Measurements from ENCODE around the gene DNM2. TPM values are rescaled to one million over a fixed set of nuclear protein-coding genes. Genes with fewer than 3 reads are reported as not detected.
A peak's percentile ranks its signal among the peaks of the same experiment; 100 is the strongest.

Gene DNM2
- total and polyA plus RNA-seq, 9 of the 15 experiments (the other 6 are each of a cell fraction or from before 2014, with no cell fraction given): 2.2 to 161 (median 72.6) TPM

DNA sequence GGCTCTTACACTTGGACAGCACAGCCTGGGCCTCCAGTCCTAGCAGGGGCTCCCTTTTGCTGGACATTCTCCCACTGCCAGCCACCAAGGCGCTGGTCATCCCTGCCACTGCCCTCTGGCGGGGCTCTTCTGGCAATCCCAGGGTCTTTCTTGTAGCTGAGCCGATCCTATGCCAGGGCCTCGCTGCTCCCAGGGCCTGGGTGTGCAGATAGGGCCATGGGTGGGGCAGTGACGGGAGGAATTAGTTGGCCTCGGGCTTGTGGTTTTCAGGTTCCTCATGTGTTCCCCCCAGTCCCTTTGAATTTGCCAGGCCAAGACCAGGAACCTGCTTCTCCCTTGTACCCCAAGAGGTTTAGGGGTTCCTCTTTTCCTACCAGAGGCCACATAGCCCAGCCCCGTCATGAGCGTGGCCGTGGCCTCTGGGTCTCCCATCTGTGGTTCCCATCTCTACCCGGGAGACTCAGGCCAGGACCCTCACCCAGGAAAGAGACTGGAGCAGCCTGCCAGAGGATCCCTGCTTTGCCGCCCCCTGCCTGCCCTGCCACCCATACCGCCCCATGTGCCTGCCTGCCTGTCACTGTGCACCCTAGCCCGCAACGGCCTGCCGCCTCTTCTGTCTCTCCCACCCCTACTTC lies 91.9 kb downstream of the DNM2 start:
- intact Hi-C loops (cut with micrococcal nuclease): loop anchor here (2.0 kb wide), 1 partner anchor 91 kb away; the partner anchor contains the start of gene DNM2
- WGBS (ENCODE audit: insufficient coverage, low coverage, missing lambda C conversion rate): 62% methylated on average over 15 of the region's 15 CpGs
- Histone ChIP-seq H3K4me1 (replicated peaks in 1 of 2; ENCODE audit: control insufficient read depth in 2 of 2, insufficient read depth in 2 of 2, low read length in 2 of 2) (peaks cover 48 to 53% of the 10 kb centered on the region in 2 experiments), H3K27me3 (ENCODE audit: control insufficient read depth in 2 of 2, insufficient read depth in 2 of 2, low read length in 2 of 2) (no peaks in the 10 kb centered on the region), H2AFZ (ENCODE audit: low read depth, low read length) (no peak overlapping the region), H3K9ac (ENCODE audit: insufficient read depth in 1 of 2, low read depth in 2 of 2, low read length in 2 of 2) (peak overlapping the region in 1 of 2 experiments; percentile 86; a peak in 2 of 4 replicates), H3K4me2 (ENCODE audit: insufficient read depth, low read length) (peak overlapping the region; percentile 6; the same call in 1 of the 2 replicates), H3K79me2 (ENCODE audit: control insufficient read depth, insufficient read depth, low read length) (peaks cover 8% of the 10 kb centered on the region; the same call in 2 of the 3 replicates), H3K36me3 (ENCODE audit: control insufficient read depth, insufficient read depth, low read length) (peaks cover 68% of the 10 kb centered on the region), H3K9me3 (replicated peaks; ENCODE audit: control insufficient read depth, insufficient read depth, low read depth, low read length) (no peaks in the 10 kb centered on the region; the same call in 1 of the 2 replicates), H3K9me1 (ENCODE audit: control insufficient read depth, insufficient read depth, low read length) (no peaks in the 10 kb centered on the region), H3K4me3 (no peak overlapping the region), H4K20me1 (replicated peaks; ENCODE audit: control insufficient read depth, insufficient read depth, low read length) (no peaks in the 10 kb centered on the region), H3K27ac (ENCODE audit: extremely low read depth, low read depth, low read length) (peak overlapping the region; percentile 13)
- peak; percentile 38 to 56 (median 47) for DNase-seq (ENCODE audit: extremely low read depth in 1 of 4, low spot score in 3 of 4)
- no peak for FAIRE-seq
- BruUV-seq (replicated peaks): no TSS peak
- POLR2A ChIA-PET: interaction anchor here (0.6 to 1.5 kb wide), 7 partner anchors 11 to 471 kb away, joined by 3 to 4 read pairs (median 4); partner anchors contain the start of gene TMED1
- in situ Hi-C loops (cut with MboI): no loop called here
- CTCF ChIA-PET (ENCODE audit: low intra/inter-chr PET ratio): no interaction called here
- ATAC-seq: peak; percentile 13
- TF ChIP-seq MIER1 (IDR thresholded peaks at IDR 0.05; ENCODE audit: low read depth): no peak
- TF ChIP-seq ZNF124 (CRISPR knock-in tag; IDR thresholded peaks at IDR 0.05): no peak
- no peak for TF ChIP-seq RFX1 (IDR thresholded peaks at IDR 0.05)
- no peak for TF ChIP-seq NR1H2 (CRISPR knock-in tag; IDR thresholded peaks at IDR 0.05)
- peak; percentile 25; the same call in 1 of the 2 replicates for TF ChIP-seq ZBTB7A (IDR thresholded peaks at IDR 0.05; ENCODE audit: borderline replicate concordance, control insufficient read depth, low read depth, low read length)
- no peak for TF ChIP-seq NR4A1 (CRISPR knock-in tag; IDR thresholded peaks at IDR 0.05)
- TF ChIP-seq NR4A1 (tag; IDR thresholded peaks at IDR 0.05): no peak
- TF ChIP-seq ZNF224 (CRISPR knock-in tag; IDR thresholded peaks at IDR 0.05): no peak
- TF ChIP-seq PHF21A (IDR thresholded peaks at IDR 0.05; ENCODE audit: borderline replicate concordance, low read depth): no peak
- no peak for TF ChIP-seq MTF1 (CRISPR knock-in tag; IDR thresholded peaks at IDR 0.05; ENCODE audit: borderline replicate concordance)
- TF ChIP-seq ZNF764 (CRISPR knock-in tag; IDR thresholded peaks at IDR 0.05; ENCODE audit: low read depth): no peak
- no peak for TF ChIP-seq PHTF2 (CRISPR knock-in tag; IDR thresholded peaks at IDR 0.05)
- TF ChIP-seq POLR2G (IDR thresholded peaks at IDR 0.05; ENCODE audit: low read depth, low read length): peak; percentile 31; the same call in 1 of the 2 replicates
- TF ChIP-seq ZFX (CRISPR knock-in tag; IDR thresholded peaks at IDR 0.05): no peak
- no peak for TF ChIP-seq TEAD4 (IDR thresholded peaks at IDR 0.05; ENCODE audit: low read length)
- no peak for TF ChIP-seq TEAD4 (CRISPR knock-in tag; IDR thresholded peaks at IDR 0.05; ENCODE audit: borderline replicate concordance)
- TF ChIP-seq PTTG1 (tag; IDR thresholded peaks at IDR 0.05; ENCODE audit: low read depth): no peak
- TF ChIP-seq, protein P1, sequence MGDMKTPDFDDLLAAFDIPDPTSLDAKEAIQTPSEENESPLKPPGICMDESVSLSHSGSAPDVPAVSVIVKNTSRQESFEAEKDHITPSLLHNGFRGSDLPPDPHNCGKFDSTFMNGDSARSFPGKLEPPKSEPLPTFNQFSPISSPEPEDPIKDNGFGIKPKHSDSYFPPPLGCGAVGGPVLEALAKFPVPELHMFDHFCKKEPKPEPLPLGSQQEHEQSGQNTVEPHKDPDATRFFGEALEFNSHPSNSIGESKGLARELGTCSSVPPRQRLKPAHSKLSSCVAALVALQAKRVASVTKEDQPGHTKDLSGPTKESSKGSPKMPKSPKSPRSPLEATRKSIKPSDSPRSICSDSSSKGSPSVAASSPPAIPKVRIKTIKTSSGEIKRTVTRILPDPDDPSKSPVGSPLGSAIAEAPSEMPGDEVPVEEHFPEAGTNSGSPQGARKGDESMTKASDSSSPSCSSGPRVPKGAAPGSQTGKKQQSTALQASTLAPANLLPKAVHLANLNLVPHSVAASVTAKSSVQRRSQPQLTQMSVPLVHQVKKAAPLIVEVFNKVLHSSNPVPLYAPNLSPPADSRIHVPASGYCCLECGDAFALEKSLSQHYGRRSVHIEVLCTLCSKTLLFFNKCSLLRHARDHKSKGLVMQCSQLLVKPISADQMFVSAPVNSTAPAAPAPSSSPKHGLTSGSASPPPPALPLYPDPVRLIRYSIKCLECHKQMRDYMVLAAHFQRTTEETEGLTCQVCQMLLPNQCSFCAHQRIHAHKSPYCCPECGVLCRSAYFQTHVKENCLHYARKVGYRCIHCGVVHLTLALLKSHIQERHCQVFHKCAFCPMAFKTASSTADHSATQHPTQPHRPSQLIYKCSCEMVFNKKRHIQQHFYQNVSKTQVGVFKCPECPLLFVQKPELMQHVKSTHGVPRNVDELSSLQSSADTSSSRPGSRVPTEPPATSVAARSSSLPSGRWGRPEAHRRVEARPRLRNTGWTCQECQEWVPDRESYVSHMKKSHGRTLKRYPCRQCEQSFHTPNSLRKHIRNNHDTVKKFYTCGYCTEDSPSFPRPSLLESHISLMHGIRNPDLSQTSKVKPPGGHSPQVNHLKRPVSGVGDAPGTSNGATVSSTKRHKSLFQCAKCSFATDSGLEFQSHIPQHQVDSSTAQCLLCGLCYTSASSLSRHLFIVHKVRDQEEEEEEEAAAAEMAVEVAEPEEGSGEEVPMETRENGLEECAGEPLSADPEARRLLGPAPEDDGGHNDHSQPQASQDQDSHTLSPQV (IDR thresholded peaks at IDR 0.05): peak; percentile 55; the same call in 1 of the 2 replicates
- 0 out of 2 replicates have a peak, but pooled peaks have one; percentile 24 for TF ChIP-seq MYNN (IDR thresholded peaks at IDR 0.05)
- no peak for TF ChIP-seq MYNN (CRISPR knock-in tag; IDR thresholded peaks at IDR 0.05)
